GM23338 (cell line): ENCODE results near the gene ADGRE3.

Experiments
- EZH2 ChIP-seq: fragments of 200-600 bp; sonication (generic); IDR thresholded peaks from one replicate; pipeline ENCODE4 v1.8.0; 2017; ENCODE audit warnings: antibody characterized with exemption, mild to moderate bottlenecking, low read depth; ENCODE audit not compliant: unreplicated experiment
- POLR2AphosphoS5 ChIP-seq: IDR thresholded peaks from 2 replicates; pipeline ENCODE4 v1.6.1; 2016; ENCODE audit warnings: antibody characterized with exemption, low read depth
- TF ChIP-seq, protein P1 (sequence below), 2 experiments: fragments of 200-600 bp in 1 of 2; sonication (generic) in 1 of 2; conservative IDR thresholded peaks; 2 replicates each; pipeline versions ENCODE4 v1.5.1 to v1.6.1; 2016 to 2017; ENCODE audit warnings: antibody characterized with exemption in 2 of 2, low read depth in 2 of 2, mild to moderate bottlenecking in 2 of 2, moderate library complexity in 1 of 2
- TF ChIP-seq, protein P2 (sequence below): IDR thresholded peaks from one replicate; pipeline ENCODE4 v1.6.1; 2018; ENCODE audit warnings: antibody characterized with exemption; ENCODE audit not compliant: unreplicated experiment

DNA sequence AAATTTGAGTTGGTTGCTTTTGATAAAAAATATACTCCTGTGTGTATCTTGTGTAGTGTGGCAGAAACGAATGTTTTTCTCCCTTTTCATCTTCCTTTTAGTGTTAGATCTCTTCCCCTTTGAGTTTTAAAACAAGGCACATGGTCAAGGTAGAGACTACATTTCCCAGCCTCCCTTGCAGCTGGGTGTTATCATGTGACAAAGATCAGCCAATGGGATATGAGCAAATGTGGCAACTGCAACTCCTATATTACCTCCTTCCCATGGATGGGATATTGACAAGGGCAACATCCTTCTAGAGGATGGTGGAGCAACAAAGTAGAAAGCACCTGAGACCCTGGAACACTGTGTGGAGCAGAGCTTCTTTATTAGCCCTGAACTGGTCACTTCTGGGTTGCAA lies 42.4 kb downstream of the ADGRE3 start:
- TF ChIP-seq, protein P1, sequence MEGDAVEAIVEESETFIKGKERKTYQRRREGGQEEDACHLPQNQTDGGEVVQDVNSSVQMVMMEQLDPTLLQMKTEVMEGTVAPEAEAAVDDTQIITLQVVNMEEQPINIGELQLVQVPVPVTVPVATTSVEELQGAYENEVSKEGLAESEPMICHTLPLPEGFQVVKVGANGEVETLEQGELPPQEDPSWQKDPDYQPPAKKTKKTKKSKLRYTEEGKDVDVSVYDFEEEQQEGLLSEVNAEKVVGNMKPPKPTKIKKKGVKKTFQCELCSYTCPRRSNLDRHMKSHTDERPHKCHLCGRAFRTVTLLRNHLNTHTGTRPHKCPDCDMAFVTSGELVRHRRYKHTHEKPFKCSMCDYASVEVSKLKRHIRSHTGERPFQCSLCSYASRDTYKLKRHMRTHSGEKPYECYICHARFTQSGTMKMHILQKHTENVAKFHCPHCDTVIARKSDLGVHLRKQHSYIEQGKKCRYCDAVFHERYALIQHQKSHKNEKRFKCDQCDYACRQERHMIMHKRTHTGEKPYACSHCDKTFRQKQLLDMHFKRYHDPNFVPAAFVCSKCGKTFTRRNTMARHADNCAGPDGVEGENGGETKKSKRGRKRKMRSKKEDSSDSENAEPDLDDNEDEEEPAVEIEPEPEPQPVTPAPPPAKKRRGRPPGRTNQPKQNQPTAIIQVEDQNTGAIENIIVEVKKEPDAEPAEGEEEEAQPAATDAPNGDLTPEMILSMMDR (conservative IDR thresholded peaks at IDR 0.05; ENCODE audit: low read depth in 2 of 2): no peak
- no peak for TF ChIP-seq EZH2
- no peak for TF ChIP-seq POLR2AphosphoS5
- TF ChIP-seq, protein P2, sequence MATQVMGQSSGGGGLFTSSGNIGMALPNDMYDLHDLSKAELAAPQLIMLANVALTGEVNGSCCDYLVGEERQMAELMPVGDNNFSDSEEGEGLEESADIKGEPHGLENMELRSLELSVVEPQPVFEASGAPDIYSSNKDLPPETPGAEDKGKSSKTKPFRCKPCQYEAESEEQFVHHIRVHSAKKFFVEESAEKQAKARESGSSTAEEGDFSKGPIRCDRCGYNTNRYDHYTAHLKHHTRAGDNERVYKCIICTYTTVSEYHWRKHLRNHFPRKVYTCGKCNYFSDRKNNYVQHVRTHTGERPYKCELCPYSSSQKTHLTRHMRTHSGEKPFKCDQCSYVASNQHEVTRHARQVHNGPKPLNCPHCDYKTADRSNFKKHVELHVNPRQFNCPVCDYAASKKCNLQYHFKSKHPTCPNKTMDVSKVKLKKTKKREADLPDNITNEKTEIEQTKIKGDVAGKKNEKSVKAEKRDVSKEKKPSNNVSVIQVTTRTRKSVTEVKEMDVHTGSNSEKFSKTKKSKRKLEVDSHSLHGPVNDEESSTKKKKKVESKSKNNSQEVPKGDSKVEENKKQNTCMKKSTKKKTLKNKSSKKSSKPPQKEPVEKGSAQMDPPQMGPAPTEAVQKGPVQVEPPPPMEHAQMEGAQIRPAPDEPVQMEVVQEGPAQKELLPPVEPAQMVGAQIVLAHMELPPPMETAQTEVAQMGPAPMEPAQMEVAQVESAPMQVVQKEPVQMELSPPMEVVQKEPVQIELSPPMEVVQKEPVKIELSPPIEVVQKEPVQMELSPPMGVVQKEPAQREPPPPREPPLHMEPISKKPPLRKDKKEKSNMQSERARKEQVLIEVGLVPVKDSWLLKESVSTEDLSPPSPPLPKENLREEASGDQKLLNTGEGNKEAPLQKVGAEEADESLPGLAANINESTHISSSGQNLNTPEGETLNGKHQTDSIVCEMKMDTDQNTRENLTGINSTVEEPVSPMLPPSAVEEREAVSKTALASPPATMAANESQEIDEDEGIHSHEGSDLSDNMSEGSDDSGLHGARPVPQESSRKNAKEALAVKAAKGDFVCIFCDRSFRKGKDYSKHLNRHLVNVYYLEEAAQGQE: no peak
